Activated CD8-positive, alpha-beta memory T cell treated with anti-CD3 and anti-CD28 coated beads for 36 hours (primary cell): ENCODE measurements around the gene P4HB. TPM values are rescaled to one million over a fixed set of nuclear protein-coding genes. Genes with fewer than 3 reads are reported as not detected.

Experiments used
- CTCF ChIA-PET: fragments of 350-600 bp; sonication (Branson Sonifier 250); formaldehyde crosslinking; loops from one replicate; lab custom pipeline; 2021; ENCODE audit warnings: antibody characterized with exemption; lab: Charles Lee
- POLR2A ChIA-PET: fragments of 350-600 bp; sonication (Branson Sonifier 250); formaldehyde crosslinking; loops from one replicate; lab custom pipeline; 2021; ENCODE audit warnings: antibody characterized with exemption; lab: Charles Lee
- total RNA-seq, 2 experiments: library from RNA; stranded (reverse); gene quantifications; one replicate each; pipeline ENCODE4 v1.2.3, GENCODE V29; 2021

P4HB gene
- total RNA-seq, 2 experiments from 2014 or later = 493 to 503 TPM

DNA sequence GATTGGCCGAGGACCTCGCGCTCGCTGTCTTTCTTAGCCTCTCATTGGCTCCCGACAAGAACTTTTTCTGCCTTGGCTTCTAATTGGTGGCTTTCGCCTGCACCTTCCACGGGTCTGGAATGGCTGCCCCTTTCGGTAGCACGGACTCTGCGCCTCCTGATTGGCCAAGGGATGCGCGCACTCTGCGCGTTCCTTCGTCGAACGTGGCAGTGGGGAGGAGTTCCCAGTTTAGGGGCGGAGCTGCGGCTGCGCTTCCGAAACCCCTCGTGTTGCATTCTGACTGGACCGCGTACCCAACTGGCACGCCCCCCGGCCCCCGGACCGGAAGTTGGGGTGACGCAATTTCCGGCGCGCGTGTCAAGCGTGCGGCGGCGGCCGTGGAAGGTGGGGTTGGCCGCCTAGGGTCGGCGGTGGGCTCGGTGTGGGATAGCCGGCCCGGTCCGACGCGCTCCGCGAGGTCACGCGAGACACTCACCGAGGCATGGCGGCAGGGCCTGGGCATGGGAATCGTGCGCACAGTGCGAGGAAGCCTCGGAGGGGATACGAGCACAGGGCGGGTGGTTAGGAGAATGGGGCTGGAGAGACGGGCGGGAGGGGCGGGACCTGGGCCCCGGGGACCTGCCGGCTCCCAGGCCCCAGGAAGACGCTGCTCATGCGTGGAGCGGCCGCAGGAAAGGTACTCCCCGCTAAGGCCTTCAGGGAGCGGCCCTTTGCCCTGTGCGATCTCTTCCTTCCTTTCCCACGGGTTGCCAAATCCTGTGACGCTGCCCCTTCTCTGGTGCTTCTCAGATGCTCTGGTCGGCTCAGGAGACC is 627 bp upstream of the P4HB start:
- ChIA-PET POLR2A (interaction anchor here (0.6 to 3.5 kb wide), 6 partner anchors 9 to 354 kb away, joined by 3 to 28 read pairs (median 5); partner anchors contain the start of genes ALYREF, ANAPC11, ARHGDIA and MCRIP1), CTCF (interaction anchor here (1.0 to 1.3 kb wide), 3 partner anchors 10 to 28 kb away, joined by 3 to 4 read pairs (median 3); partner anchors contain the start of genes ARHGDIA and MCRIP1)

- ChIA-PET POLR2A (interaction anchor here (0.6 to 3.5 kb wide), 5 partner anchors 11 to 383 kb away, joined by 3 to 28 read pairs (median 5); partner anchors contain the start of genes ARHGDIA and MCRIP1), CTCF (interaction anchor here (0.6 to 1.6 kb wide), 7 partner anchors 12 to 152 kb away, joined by 3 to 4 read pairs (median 3); no protein-coding TSS in a partner anchor)
These were observed 1.1 kb downstream of the P4HB start for GRCh38 chr17:81858967-81859905.

DNA sequence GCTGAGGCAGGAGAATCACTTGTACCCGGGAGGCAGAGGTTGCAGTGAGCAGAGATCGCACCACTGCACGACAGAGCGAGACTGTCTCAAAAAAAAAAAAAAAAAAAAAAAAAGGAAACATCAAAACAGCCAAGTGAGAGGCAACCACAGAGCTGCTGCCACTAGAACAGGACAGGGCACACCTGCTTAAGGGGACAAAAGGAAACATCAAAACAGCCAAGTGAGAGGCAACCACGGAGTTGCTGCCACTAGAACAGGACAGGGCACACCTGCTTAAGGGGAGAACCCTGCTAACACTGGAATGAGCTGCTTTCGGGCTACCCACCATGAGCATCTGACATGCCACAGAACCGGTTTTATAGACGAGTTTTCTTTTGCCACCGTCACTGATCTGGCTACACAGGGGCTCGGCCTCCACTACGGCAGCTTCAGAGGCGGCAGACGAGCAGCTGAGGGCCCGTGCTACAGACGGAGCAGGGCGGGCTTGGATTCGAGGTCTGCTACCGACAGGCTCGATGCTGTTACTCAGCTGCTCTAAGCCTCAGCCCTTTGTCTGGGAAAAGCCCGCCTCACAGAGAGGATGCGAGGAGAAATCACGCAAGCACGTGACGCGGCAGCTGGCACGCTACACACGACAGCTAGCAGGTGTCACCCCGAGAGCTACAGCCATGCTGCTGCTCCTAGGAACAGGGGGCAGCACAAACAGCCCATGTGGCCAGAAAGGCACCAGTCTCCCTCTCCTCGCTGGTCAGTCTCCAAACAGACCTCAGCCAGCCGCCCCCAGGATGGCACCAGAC is 2.0 kb downstream of the P4HB start:
- POLR2A ChIA-PET = interaction anchor here (0.6 to 2.3 kb wide), 2 partner anchors 25 to 56 kb away, joined by 3 to 9 read pairs; partner anchors contain the start of gene MCRIP1

DNA sequence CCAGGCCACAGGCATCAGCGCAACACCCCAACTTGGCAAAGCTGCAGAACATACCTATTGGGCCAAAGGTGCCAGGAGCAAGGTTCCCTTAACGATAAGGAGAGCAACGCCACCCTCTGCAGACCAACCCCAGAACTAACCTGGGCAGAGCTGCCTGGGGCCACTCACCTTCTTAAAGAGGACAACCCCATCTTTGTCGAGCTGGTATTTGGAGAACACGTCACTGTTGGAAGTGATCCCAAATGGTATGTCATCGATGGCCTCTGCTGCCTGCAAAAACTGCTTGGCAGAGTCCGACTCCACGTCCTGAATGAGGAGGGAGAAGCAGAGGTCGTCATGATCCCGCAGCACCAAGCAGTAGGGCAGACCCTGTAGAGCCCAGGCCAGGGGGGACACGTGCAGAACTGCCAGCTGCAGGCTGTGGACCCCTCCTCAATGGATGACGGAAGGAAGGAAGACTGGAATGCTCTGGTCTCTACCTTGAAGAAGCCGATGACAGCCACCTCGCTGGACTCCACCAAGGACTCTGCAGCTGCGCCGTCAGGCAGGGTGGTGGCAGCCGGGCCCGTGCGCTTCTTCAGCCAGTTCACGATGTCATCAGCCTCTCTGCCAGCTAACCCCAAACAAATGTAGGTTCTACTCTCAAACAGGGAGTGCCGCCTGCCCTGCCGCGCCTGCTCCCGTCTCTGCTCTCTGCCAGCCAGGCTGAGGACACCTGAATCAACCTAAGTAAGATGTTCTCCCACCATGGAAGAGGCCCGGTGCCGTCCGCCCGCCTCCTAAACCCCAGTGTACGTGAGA is 5.2 kb downstream of the P4HB start:
- CTCF ChIA-PET = interaction anchor here (1.1 kb wide), 1 partner anchor 21 kb away, joined by 3 read pairs; the partner anchor contains the start of gene MCRIP1
- POLR2A ChIA-PET = interaction anchor here (0.6 to 0.7 kb wide), 3 partner anchors 11 to 51 kb away, joined by 3 read pairs; partner anchors contain the start of genes GCGR and MCRIP1

More for the DNA sequence above, 2.0 kb downstream of the P4HB start:
- CTCF ChIA-PET = interaction anchor here (0.8 to 1.6 kb wide), 3 partner anchors 30 to 151 kb away, joined by 3 to 4 read pairs (median 3); no protein-coding TSS in a partner anchor

GRCh38 chr17:81852237-81852636 is 8.1 kb downstream of the P4HB start:
- CTCF ChIA-PET = interaction anchor here (1.3 kb wide), 1 partner anchor 19 kb away, joined by 3 read pairs; the partner anchor contains the start of gene MCRIP1
- POLR2A ChIA-PET = no interaction called here

- POLR2A ChIA-PET = no interaction called here
These were observed 8.9 kb downstream of the P4HB start for GRCh38 chr17:81851423-81851822.

GRCh38 chr17:81849457-81849856 is 10.9 kb downstream of the P4HB start:
- CTCF ChIA-PET = no interaction called here

More at GRCh38 chr17:81851423-81851822, 8.9 kb downstream of the P4HB start:
- CTCF ChIA-PET = interaction anchor here (0.7 to 1.3 kb wide), 2 partner anchors 18 to 55 kb away, joined by 3 read pairs; partner anchors contain the start of gene MCRIP1

GRCh38 chr17:81846743-81847689 is 13.3 kb downstream of the P4HB start:
- CTCF ChIA-PET = interaction anchor here (1.0 kb wide), 1 partner anchor 13 kb away, joined by 3 read pairs; no protein-coding TSS in a partner anchor
- POLR2A ChIA-PET = interaction anchor here (0.5 to 0.6 kb wide), 2 partner anchors 10 to 16 kb away, joined by 3 to 4 read pairs; no protein-coding TSS in a partner anchor

More at GRCh38 chr17:81849457-81849856, 10.9 kb downstream of the P4HB start:
- POLR2A ChIA-PET = no interaction called here

DNA sequence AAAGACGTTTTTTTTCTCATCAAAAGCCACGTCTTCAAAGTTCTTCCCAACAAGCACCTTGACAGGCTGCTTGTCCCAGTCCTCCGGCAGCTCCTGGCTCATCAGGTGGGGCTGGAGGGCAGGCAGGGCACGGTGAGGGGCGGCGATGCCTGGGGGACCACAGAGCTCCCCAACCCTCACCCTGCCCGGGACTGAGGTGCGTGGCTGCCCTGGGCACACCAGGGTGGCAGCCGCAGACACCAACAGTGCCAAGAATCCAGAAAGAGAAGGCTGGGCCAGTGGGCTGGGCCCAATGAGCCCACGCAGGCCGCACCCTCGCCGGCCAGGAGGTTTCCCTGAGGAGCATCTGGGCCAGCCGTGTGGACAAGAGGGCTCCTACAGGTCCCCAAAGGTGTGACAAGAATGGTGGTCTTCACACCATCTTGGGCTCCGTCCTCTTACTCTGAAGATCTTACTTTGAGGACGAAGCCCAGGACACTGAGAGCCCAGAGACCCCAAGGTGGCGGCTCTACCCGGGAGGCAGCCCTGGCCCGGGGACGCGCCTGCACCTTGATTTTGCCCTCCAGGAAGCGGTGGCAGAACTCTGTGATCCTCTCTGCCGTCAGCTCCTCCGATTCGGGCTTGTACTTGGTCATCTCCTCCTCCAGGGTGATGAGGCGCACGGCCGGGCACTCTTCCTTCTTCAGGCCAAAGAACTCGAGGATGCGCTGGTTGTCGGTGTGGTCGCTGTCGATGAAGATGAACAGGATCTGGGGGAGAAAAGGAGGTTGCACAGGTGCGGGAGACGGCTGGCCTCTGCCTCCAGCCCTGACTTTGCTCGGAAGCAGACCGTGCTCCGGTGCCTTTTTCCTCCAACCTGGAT is 14.2 kb downstream of the P4HB start:
- ChIA-PET CTCF (interaction anchor here (1.0 kb wide), 1 partner anchor 13 kb away, joined by 3 read pairs; no protein-coding TSS in a partner anchor), POLR2A (interaction anchor here (0.6 kb wide), 1 partner anchor 11 kb away, joined by 4 read pairs; no protein-coding TSS in a partner anchor)

GRCh38 chr17:81845361-81845760 is 15.0 kb downstream of the P4HB start:
- CTCF ChIA-PET = no interaction called here
- POLR2A ChIA-PET = no interaction called here

GRCh38 chr17:81844887-81845286 is 15.4 kb downstream of the P4HB start:
- CTCF ChIA-PET = no interaction called here
- POLR2A ChIA-PET = no interaction called here

GRCh38 chr17:81844327-81844851 is 15.9 kb downstream of the P4HB start:
- ChIA-PET POLR2A (no interaction called here), CTCF (no interaction called here)

GRCh38 chr17:81843713-81844326 is 16.5 kb downstream of the P4HB start:
- CTCF ChIA-PET = no interaction called here
- POLR2A ChIA-PET = no interaction called here
